ENCODE results near the gene EIF3CL. TPM values are rescaled to one million over a fixed set of nuclear protein-coding genes. Genes with fewer than 3 reads are reported as not detected.
"Not testable (repeated sequence)": the region's sequence is repeated elsewhere in the genome, so short reads cannot be mapped to it uniquely, and the experiment has no call there.

EIF3CL gene
- total RNA-seq, 8 experiments from 2014 or later: 64.2 to 235 (median 149) TPM

DNA sequence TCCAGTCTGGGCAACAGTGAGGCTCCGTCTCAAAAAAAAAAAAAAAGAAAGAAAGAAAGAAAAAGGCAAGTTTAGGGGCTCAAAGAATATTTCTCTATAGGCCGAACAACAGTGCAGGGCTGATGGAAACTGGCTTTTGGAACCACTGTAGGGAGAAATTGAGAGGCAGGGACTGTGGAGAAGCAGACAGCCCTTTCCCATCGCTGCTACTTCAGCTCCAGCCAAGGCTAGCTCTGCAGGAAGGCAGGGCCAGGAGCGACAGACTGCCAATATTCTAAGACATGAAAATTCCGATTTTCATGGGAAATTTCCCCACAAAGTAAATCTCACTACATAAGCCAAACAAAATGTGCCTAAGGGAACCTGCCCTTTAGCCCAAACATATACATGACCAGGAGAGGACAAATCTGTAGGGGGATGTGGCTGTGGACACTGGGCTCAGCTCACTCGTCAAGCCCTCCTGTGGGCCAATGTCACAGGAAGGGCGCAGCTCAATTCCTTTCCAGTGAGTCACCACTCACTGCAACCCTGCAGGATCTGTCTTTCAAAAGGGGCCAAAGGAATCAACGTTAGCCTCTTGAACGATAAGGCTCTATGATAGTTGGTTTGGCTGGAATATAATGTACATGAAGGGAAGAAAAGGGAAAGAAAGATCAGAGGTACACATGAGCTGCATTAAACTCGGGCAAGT, 21.3 kb downstream of the EIF3CL start:
- no CpG with 5 or more reads among the region's 10 CpGs for WGBS, 10 experiments
- H3K4me1 ChIP-seq (replicated peaks in 1 of 2); H3K27ac ChIP-seq; in situ Hi-C loops (cut with MboI; ENCODE audit: low pct_unique_long_range_greater_than_20kb in 2 of 9, low sequenced_read_pairs in 9 of 9, unreplicated experiment in 9 of 9); H3K4me3 ChIP-seq: not testable (repeated sequence)
- ATAC-seq (replicated peaks in 6 of 8): peak in 2 of 8 experiments; percentile 61 to 62

DNA sequence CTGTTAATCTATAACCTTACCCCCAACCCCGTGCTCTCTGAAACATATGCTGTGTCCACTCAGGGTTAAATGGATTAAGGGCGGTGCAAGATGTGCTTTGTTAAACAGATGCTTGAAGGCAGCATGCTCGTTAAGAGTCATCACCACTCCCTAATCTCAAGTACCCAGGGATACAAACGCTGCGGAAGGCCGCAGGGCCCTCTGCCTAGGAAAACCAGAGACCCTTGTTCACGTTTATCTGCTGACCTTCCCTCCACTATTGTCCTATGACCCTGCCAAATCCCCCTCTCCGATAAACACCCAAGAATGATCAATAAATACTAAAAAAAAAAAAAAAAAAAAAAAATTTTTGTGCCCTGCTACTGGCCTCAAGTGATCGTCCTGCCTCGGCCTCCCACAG, 25.8 kb downstream of the EIF3CL start:
- H3K27ac ChIP-seq; in situ Hi-C loops (cut with MboI; ENCODE audit: low pct_unique_long_range_greater_than_20kb in 2 of 9, low sequenced_read_pairs in 9 of 9, unreplicated experiment in 9 of 9); H3K4me3 ChIP-seq; H3K4me1 ChIP-seq (replicated peaks in 1 of 2); ATAC-seq (replicated peaks in 6 of 8): not testable (repeated sequence)
- no CpG with 5 or more reads among the region's 10 CpGs for WGBS, 10 experiments

DNA sequence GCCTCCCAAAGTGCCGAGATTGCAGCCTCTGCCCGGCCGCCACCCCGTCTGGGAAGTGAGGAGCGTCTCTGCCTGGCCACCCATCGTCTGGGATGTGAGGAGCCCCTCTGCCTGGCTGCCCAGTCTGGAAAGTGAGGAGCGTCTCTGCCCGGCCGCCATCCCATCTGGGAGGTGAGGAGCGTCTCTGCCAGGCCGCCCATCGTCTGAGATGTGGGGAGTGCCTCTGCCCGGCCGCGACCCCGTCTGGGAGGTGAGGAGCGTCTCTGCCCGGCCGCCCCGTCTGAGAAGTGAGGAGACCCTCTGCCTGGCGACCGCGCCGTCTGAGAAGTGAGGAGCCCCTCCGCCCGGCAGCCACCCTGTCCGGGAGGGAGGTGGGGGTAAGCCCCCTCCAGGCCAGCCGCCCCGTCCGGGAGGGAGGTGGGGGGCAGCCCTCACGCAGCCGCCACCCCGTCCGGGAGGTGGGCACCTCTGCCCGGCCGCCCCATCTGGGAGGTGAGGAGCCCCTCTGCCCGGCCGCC, 26.5 kb downstream of the EIF3CL start:
- in situ Hi-C loops (cut with MboI; ENCODE audit: low pct_unique_long_range_greater_than_20kb in 2 of 9, low sequenced_read_pairs in 9 of 9, unreplicated experiment in 9 of 9); H3K4me1 ChIP-seq (replicated peaks in 1 of 2); H3K27ac ChIP-seq; ATAC-seq (replicated peaks in 6 of 8); H3K4me3 ChIP-seq: not testable (repeated sequence)
- WGBS, 10 experiments: no CpG with 5 or more reads among the region's 38 CpGs

DNA sequence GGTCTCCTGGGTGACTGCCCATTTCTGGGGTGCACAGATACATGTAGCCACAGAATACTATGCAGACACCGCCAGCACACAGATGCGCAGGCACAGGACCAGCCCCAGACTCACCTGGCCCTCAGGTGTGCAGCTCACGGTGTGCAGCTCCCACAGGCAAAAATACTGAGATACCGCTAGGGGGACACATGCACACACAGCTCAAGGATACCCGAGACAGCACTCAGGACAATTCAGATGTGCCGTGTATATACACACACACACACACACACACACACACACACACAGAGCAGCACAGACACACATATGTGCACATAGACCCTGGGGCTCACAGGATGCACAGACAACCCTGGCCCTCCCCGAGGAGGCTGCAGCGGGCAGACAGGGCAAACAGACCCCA, 28.5 kb downstream of the EIF3CL start:
- in situ Hi-C loops (cut with MboI; ENCODE audit: low pct_unique_long_range_greater_than_20kb in 2 of 9, low sequenced_read_pairs in 9 of 9, unreplicated experiment in 9 of 9); H3K4me3 ChIP-seq; H3K4me1 ChIP-seq (replicated peaks in 1 of 2); H3K27ac ChIP-seq: not testable (repeated sequence)
- peak in 6 of 8 experiments; percentile 27 to 82 (median 52) for ATAC-seq (replicated peaks in 6 of 8)
- no CpG with 5 or more reads among the region's 8 CpGs for WGBS, 10 experiments

DNA sequence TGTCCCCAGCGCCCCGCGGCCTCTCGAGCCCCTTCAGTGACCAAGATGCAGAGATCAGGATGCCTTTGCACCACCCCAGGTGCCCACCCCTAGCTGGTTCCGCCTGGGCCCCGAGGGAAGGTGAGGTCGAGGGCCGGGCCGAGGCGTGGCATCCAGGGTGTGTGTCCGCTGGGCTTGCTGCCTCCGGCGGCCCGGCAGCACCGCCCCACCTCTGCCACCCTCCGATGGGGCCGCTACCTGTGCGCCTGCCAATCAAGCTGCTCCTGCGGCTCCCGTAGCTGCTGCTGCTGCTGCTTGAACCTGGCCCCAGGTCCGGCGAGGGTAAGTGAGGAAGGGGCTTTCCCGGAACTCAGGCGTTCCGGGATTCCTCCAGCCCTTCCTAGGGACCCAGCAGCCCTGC, 29.4 kb downstream of the EIF3CL start:
- ATAC-seq (replicated peaks in 6 of 8); H3K4me3 ChIP-seq: not testable (repeated sequence)

DNA sequence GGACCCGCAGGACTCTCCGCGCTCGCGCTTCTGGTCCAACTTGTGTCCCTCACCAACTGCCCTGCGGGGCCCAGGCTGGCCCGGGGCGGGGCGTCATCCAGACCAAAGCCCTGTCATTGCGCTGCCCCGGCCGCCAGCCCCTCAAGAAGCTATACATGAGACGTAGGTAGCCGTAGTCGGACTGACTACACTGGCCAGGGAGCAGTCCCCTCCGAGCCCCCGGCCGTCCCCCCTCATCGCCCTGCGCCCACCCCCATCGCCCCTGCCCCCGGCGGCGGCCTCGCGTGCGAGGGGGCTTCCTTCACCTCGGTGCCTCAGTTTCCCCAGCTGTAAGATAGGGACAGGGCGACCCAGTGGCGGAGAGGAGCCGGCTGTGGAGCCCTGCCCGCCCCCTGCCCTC, 35.7 kb downstream of the EIF3CL start:
- H3K4me3 ChIP-seq; ATAC-seq (replicated peaks in 6 of 8); in situ Hi-C loops (cut with MboI; ENCODE audit: low pct_unique_long_range_greater_than_20kb in 2 of 9, low sequenced_read_pairs in 9 of 9, unreplicated experiment in 9 of 9); H3K4me1 ChIP-seq (replicated peaks in 1 of 2); H3K27ac ChIP-seq: not testable (repeated sequence)
- no CpG with 5 or more reads among the region's 32 CpGs for WGBS, 10 experiments

More for the DNA sequence above, 29.4 kb downstream of the EIF3CL start:
- H3K4me1 ChIP-seq (replicated peaks in 1 of 2); H3K27ac ChIP-seq; in situ Hi-C loops (cut with MboI; ENCODE audit: low pct_unique_long_range_greater_than_20kb in 2 of 9, low sequenced_read_pairs in 9 of 9, unreplicated experiment in 9 of 9): not testable (repeated sequence)
- no CpG with 5 or more reads among the region's 25 CpGs for WGBS, 10 experiments

DNA sequence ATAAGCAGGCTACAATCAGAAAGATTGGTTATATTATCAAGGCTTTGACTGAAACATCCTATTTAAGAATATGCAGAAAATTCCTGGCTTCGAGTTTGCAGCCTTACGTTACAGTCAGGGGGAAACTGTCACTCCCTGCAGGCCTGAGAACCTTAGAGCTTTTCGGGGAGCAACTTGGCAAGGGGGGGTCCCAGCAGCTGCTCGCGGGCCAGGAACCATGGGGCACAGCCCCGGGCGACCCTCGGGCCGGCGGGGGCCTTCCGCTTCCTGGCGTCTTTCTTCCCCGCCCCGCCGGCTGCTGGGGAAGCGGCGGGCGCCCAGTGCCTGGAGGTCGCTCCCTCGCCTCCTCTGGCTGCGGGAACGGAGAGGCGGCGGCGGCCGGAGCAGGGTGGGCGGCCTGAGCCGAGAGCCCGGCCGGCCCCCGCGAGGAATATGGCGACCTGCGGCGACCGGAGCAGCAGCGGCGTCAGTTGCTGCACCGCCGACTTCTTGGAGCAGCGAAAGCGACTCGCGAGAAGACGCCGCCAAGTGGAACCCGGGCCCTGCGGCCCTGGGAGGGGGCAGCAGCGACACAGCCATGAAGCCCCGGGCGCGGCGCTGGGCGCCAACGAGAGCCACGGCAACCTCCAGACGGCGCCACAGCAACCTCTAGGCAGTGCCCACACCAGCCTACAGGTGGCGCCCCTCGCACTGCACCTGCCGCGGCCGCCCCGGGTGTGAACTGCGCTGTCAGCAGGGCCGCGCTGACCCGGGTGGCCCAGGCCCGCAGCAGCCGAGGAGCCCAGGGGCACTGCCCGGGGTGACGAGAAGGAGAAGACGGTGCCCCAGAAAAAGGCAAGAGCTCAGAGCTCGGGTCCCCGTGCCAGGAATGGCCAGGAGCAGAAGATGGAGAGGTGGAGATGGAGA, 39.1 kb downstream of the EIF3CL start:
- peak; percentile 96 to 98 (median 98) for ATAC-seq (replicated peaks in 6 of 8)
- WGBS, 10 experiments: no CpG with 5 or more reads among the region's 75 CpGs
- H3K27ac ChIP-seq; H3K4me3 ChIP-seq; H3K4me1 ChIP-seq (replicated peaks in 1 of 2); in situ Hi-C loops (cut with MboI; ENCODE audit: low pct_unique_long_range_greater_than_20kb in 2 of 9, low sequenced_read_pairs in 9 of 9, unreplicated experiment in 9 of 9): not testable (repeated sequence)

DNA sequence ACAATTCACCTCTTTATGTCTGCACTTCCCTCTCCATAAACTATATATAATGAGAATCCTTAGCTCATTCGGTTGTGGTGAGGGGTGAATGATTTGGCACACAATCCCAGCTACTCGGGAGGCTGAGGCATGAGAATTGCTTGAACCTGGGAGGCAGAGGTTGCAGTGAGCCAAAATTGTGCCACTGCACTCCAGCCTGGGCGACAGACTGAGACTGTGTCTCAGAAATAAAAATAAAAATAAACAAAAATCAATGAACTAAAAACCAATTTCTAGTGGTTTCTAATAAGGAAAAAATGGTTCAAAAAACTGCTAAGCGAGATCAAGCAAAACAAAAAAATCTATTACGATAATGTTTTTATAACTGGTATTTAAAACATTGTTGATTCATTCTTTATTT, 40.2 kb downstream of the EIF3CL start, which contains the start of gene NPIPB6:
NPIPB6 (minus strand) TSS at position 101 of the 400 bp plus-strand sequence. CDS start 686 bp downstream, outside the sequence.
- not testable (repeated sequence) for H3K27ac ChIP-seq
- WGBS, 10 experiments: no CpG with 5 or more reads among the region's 5 CpGs

DNA sequence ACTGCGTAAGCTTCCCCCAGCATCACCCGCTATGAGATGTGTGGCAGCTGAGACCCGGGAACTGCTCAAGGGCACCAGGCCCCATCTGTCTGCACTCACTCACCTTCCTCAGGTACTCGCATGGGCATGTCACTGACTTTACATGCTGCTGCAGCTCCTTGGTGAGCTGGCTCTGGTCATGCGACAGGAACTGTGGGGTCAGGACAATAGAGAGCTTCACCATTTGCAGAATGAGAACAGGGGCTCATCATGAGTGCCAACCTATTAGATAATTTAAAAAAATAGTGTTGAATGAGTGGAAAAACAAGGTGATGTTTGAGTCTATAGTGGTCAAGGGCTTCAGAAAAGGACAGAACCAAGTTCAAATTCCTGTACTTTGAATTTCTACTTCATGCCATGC, 41.0 kb downstream of the EIF3CL start:
- H3K27ac ChIP-seq; H3K4me3 ChIP-seq; ATAC-seq (replicated peaks in 6 of 8); in situ Hi-C loops (cut with MboI; ENCODE audit: low pct_unique_long_range_greater_than_20kb in 2 of 9, low sequenced_read_pairs in 9 of 9, unreplicated experiment in 9 of 9); H3K4me1 ChIP-seq (replicated peaks in 1 of 2): not testable (repeated sequence)
- WGBS, 10 experiments: no CpG with 5 or more reads among the region's 5 CpGs

More for the DNA sequence above, 40.2 kb downstream of the EIF3CL start, which contains the start of gene NPIPB6:
- ATAC-seq (replicated peaks in 6 of 8); H3K4me1 ChIP-seq (replicated peaks in 1 of 2); in situ Hi-C loops (cut with MboI; ENCODE audit: low pct_unique_long_range_greater_than_20kb in 2 of 9, low sequenced_read_pairs in 9 of 9, unreplicated experiment in 9 of 9); H3K4me3 ChIP-seq: not testable (repeated sequence)

DNA sequence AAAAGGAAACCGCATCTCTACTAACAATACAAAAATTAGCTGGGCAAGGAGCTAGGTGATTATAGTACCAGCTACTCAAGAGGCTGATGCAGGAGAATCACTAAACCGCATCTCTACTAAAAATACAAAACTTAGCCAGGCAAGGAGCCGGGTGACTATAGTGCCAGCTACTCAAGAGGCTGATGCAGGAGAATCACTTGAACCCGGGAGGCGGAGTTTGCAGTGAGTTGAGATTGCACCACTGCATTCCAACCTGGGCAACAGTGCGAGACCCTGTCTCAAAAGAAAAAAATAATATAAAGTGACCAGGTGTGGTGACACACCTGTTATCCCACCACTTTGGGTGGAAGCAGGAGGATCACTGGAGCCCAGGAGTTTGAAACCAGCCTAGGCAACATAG, 65.4 kb downstream of the EIF3CL start:
- WGBS, 10 experiments: no CpG with 5 or more reads among the region's 6 CpGs
- H3K27ac ChIP-seq; H3K4me3 ChIP-seq; ATAC-seq (replicated peaks in 6 of 8); in situ Hi-C loops (cut with MboI; ENCODE audit: low pct_unique_long_range_greater_than_20kb in 2 of 9, low sequenced_read_pairs in 9 of 9, unreplicated experiment in 9 of 9); H3K4me1 ChIP-seq (replicated peaks in 1 of 2): not testable (repeated sequence)

DNA sequence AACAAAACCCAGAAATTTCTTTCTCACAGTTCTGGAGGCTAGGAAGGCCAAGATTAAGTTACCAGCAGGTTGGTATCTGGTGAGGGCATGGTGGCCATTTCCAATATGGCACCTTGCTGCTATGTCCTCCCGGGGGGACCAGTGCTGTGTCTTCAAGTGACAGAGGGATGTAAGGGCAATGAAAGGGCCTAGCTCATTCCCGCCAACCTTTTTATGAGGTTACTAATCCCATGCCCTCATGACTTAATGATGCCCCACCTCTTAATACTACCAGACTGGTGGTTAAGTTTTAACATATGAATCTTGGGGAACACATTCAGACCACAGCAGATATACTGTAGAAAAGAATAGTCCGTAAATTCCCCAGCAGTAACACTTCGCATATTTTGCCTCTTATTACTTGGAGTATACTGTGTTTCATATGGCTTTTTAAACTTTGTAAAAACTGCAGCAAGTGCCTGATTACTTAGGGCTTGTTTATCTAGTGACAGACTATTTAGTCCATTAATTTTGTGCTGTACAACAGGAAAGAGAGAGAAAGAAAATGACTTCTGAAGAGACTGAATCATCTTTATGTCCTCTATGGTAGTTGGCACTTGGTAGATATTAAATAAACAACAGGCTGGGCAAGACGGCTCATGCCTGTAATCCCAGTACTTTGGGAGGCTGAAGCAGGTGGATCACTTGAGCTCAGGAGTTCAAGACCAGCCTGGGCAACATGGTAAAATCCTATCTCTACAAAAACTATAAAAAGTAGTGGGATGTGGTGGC, 66.5 kb downstream of the EIF3CL start:
- ATAC-seq (replicated peaks in 6 of 8); H3K4me1 ChIP-seq (replicated peaks in 1 of 2); H3K4me3 ChIP-seq; in situ Hi-C loops (cut with MboI; ENCODE audit: low pct_unique_long_range_greater_than_20kb in 2 of 9, low sequenced_read_pairs in 9 of 9, unreplicated experiment in 9 of 9); H3K27ac ChIP-seq: not testable (repeated sequence)
- 71 to 90% (median 77%) methylated on average over 1 to 2 of the region's 5 CpGs; no CpG with 5 or more reads in 4 of the 10 experiments for WGBS, 10 experiments

DNA sequence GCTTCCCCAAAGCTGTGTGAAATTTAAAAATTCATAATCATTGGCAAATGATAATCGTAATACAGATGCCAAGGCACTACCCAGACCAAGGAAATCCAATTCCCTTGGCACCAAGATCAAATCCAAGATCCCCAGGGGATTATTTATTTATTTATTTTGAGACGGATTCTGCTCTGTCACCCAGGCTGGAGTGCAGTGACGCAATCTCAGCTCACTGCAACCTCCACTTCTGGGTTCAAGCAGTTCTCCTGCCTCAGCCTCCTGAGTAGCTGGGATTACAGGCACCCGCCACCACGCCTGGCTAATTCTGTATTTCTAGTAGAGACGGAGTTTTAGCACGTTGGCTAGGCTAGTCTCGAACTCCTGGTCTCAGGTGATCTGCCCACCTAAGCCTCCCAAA, 68.0 kb downstream of the EIF3CL start:
- ATAC-seq (replicated peaks in 6 of 8): not testable (repeated sequence)

DNA sequence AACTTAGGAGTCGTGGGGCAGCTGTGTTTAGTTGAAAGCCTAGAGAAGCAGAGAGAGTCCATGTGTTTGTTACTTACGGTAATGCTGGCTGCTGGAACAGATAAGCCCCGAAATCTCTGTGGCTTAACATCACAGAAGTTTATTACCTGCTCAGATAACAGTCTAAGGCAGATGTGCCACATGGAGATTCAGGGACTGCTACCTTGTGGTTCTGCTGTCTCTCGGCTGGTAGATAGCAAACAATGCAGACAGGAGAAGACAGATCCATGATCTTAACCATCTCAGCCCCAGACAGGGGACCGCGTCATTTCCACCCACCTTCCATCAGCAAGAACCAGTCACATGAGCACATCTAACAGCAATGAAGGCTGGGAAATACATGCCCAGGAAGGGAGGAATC, 71.0 kb downstream of the EIF3CL start:
- H3K4me1 ChIP-seq (replicated peaks in 1 of 2); ATAC-seq (replicated peaks in 6 of 8); H3K4me3 ChIP-seq; H3K27ac ChIP-seq; in situ Hi-C loops (cut with MboI; ENCODE audit: low pct_unique_long_range_greater_than_20kb in 2 of 9, low sequenced_read_pairs in 9 of 9, unreplicated experiment in 9 of 9): not testable (repeated sequence)
- no CpG with 5 or more reads among the region's 6 CpGs for WGBS, 10 experiments

More for the DNA sequence above, 68.0 kb downstream of the EIF3CL start:
- H3K4me1 ChIP-seq (replicated peaks in 1 of 2); in situ Hi-C loops (cut with MboI; ENCODE audit: low pct_unique_long_range_greater_than_20kb in 2 of 9, low sequenced_read_pairs in 9 of 9, unreplicated experiment in 9 of 9); H3K4me3 ChIP-seq; H3K27ac ChIP-seq: not testable (repeated sequence)
- WGBS, 10 experiments: 0% methylated on average over 1 of the region's 8 CpGs; no CpG with 5 or more reads in 9 of the 10 experiments
